KMS-11 (cell line): ENCODE measurements around the gene BEAN1.

ENCODE experiments used
- H2AFZ ChIP-seq: fragments of 200-600 bp; sonication (generic); 2 replicates; pipeline ENCODE4 v1.6.1; 2016; ENCODE audit warnings: antibody characterized with exemption, mixed run types, low read depth
- H3K27ac ChIP-seq: fragments of 200-600 bp; sonication (generic); 2 replicates; pipeline ENCODE4 v1.6.1; 2016; ENCODE audit warnings: mild to moderate bottlenecking, mixed run types
- H3K27me3 ChIP-seq: fragments of 200-600 bp; sonication (generic); 2 replicates; pipeline ENCODE4 v1.6.1; 2017; ENCODE audit warnings: mild to moderate bottlenecking, low read depth, mixed run types, moderate library complexity; ENCODE audit not compliant: insufficient read depth
- H3K36me3 ChIP-seq: fragments of 200-600 bp; sonication (generic); 2 replicates; pipeline ENCODE4 v1.6.1; 2017; ENCODE audit warnings: mild to moderate bottlenecking, mixed run types; ENCODE audit not compliant: insufficient read depth
- H3K4me1 ChIP-seq: fragments of 200-600 bp; sonication (generic); 2 replicates; pipeline ENCODE4 v1.6.1; 2016; ENCODE audit warnings: mild to moderate bottlenecking, low read depth, mixed run types; ENCODE audit not compliant: poor library complexity, severe bottlenecking
- H3K4me2 ChIP-seq: fragments of 200-600 bp; sonication (generic); 2 replicates; pipeline ENCODE4 v1.7.0; 2016; ENCODE audit warnings: mild to moderate bottlenecking, mixed run types
- H3K4me3 ChIP-seq: fragments of 200-600 bp; sonication (generic); IDR thresholded peaks from 2 replicates; pipeline ENCODE4 v1.6.1; 2017; ENCODE audit warnings: low read depth, low read length, mixed read lengths; ENCODE audit not compliant: insufficient read depth
- H3K79me2 ChIP-seq: fragments of 200-600 bp; sonication (generic); 2 replicates; pipeline ENCODE4 v1.6.1; 2016; ENCODE audit warnings: low read depth, mixed run types; ENCODE audit not compliant: insufficient read depth
- H3K9ac ChIP-seq: fragments of 200-600 bp; sonication (generic); 2 replicates; pipeline ENCODE4 v1.6.1; 2016; ENCODE audit warnings: mild to moderate bottlenecking, mixed run types
- H4K20me1 ChIP-seq: fragments of 200-600 bp; sonication (generic); 2 replicates; pipeline ENCODE4 v1.6.1; 2016; ENCODE audit warnings: mild to moderate bottlenecking, mixed run types; ENCODE audit not compliant: insufficient read depth
- TF ChIP-seq, protein P1 (sequence below): fragments of 200-600 bp; sonication (generic); conservative IDR thresholded peaks from 2 replicates; pipeline ENCODE4 v1.6.1; 2017; ENCODE audit warnings: low read depth, mild to moderate bottlenecking, antibody characterized with exemption, low read length, moderate library complexity, mixed read lengths

BEAN1 gene

DNA sequence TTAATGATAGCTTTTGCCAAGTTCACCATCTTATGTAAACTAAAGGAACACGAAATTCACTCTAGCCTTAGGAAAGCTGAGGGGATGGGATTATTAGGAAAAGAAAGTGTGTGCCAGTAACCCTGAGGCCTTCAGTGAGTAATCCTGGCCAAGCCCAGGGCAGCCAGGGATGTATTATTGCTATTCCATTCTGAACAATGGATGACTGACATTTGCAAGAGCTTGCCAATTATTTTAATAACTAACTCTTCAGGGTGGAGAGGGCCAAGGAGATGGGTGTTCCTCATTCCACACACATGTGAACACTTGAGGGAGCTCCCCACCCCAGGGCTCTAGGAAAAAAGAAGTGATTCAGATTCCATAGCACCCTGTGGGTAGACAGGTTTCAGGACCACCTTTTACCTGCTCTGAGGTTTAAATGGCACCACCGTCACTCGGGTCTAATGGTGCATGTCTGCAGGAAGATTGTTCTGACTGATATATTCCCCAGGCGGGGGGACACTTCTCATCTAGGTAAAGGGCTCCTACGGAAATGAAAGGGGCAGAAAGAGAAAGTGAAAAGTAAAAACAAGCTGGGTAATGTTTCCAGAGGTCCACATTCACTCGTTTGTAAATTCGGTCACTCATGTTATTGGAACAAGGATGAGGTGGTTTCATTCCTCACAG is 81.3 kb downstream of the BEAN1 start:
- Histone ChIP-seq H2AFZ (no peak overlapping the region), H3K27ac (no peak overlapping the region), H3K27me3 (no peaks in the 10 kb centered on the region), H3K36me3 (no peaks in the 10 kb centered on the region), H3K4me3 (no peak overlapping the region), H4K20me1 (no peaks in the 10 kb centered on the region), H3K9ac (no peak overlapping the region), H3K79me2 (no peaks in the 10 kb centered on the region), H3K4me1 (peaks cover 12% of the 10 kb centered on the region), H3K4me2 (no peak overlapping the region)
- TF ChIP-seq, protein P1, sequence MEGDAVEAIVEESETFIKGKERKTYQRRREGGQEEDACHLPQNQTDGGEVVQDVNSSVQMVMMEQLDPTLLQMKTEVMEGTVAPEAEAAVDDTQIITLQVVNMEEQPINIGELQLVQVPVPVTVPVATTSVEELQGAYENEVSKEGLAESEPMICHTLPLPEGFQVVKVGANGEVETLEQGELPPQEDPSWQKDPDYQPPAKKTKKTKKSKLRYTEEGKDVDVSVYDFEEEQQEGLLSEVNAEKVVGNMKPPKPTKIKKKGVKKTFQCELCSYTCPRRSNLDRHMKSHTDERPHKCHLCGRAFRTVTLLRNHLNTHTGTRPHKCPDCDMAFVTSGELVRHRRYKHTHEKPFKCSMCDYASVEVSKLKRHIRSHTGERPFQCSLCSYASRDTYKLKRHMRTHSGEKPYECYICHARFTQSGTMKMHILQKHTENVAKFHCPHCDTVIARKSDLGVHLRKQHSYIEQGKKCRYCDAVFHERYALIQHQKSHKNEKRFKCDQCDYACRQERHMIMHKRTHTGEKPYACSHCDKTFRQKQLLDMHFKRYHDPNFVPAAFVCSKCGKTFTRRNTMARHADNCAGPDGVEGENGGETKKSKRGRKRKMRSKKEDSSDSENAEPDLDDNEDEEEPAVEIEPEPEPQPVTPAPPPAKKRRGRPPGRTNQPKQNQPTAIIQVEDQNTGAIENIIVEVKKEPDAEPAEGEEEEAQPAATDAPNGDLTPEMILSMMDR, result no peak

GRCh38 chr16:66508914-66509496 is 81.9 kb downstream of the BEAN1 start:
- Histone ChIP-seq H3K36me3 (no peaks in the 10 kb centered on the region), H3K4me3 (no peak overlapping the region), H3K4me1 (peaks cover 12% of the 10 kb centered on the region), H4K20me1 (no peaks in the 10 kb centered on the region), H3K27ac (no peak overlapping the region), H2AFZ (no peak overlapping the region), H3K79me2 (no peaks in the 10 kb centered on the region), H3K9ac (no peak overlapping the region), H3K4me2 (no peak overlapping the region), H3K27me3 (no peaks in the 10 kb centered on the region)
- TF ChIP-seq, protein P1, result no peak

DNA sequence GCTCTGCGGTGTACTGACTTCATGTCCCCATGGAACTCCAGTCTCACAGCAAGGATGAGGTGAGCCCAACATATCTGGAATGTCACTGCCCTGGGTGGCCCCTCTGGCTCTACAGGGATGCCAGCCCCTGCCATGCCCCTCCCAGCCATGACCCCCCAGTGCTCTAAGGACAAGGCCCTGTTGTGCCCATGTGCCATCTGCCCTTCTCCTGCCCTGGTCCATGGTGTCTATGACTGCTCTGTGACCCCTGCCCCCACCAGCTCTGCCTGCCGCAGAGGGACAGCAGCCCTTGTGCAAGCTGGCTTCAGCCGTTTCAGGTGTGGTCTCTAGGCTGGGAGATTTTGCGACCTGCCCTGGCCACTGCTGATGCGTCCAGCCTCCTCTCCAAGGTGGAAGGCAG is 82.5 kb downstream of the BEAN1 start:
- no peaks in the 10 kb centered on the region for H3K79me2 ChIP-seq
- TF ChIP-seq, protein P1, result no peak
- no peaks in the 10 kb centered on the region for H4K20me1 ChIP-seq
- H3K36me3 ChIP-seq, result no peaks in the 10 kb centered on the region
- H3K27ac ChIP-seq, result no peak overlapping the region
- H3K4me1 ChIP-seq, result peaks cover 12% of the 10 kb centered on the region
- H3K4me2 ChIP-seq, result no peak overlapping the region
- no peak overlapping the region for H3K9ac ChIP-seq
- no peak overlapping the region for H2AFZ ChIP-seq
- no peaks in the 10 kb centered on the region for H3K27me3 ChIP-seq
- no peak overlapping the region for H3K4me3 ChIP-seq

- no peaks in the 10 kb centered on the region for H3K36me3 ChIP-seq
- H3K4me1 ChIP-seq, result peaks cover 12% of the 10 kb centered on the region
- H3K4me3 ChIP-seq, result no peak overlapping the region
- H4K20me1 ChIP-seq, result no peaks in the 10 kb centered on the region
- no peak overlapping the region for H2AFZ ChIP-seq
- no peak overlapping the region for H3K27ac ChIP-seq
- H3K4me2 ChIP-seq, result no peak overlapping the region
- no peaks in the 10 kb centered on the region for H3K27me3 ChIP-seq
- TF ChIP-seq, protein P1, result no peak
- H3K79me2 ChIP-seq, result no peaks in the 10 kb centered on the region
- H3K9ac ChIP-seq, result no peak overlapping the region
These were observed 83.2 kb downstream of the BEAN1 start for GRCh38 chr16:66510298-66510697.
